GM23338 (cell line): Measurements from ENCODE around the gene TEN1.

ENCODE experiments used
- CREB1 ChIP-seq: fragments of 250-450 bp; sonication (Bioruptor Pico); IDR thresholded peaks from 2 replicates; pipeline ENCODE4 v1.5.0; 2020; ENCODE audit warnings: low read depth, mild to moderate bottlenecking, moderate library complexity
- CTCF ChIP-seq, 2 experiments: fragments of 200-600 bp in 1 of 2; sonication (generic) in 1 of 2; conservative IDR thresholded peaks; 2 replicates each; pipeline versions ENCODE4 v1.5.1 to v1.6.1; 2016 to 2017; ENCODE audit warnings: antibody characterized with exemption in 2 of 2, low read depth in 2 of 2, mild to moderate bottlenecking in 2 of 2, moderate library complexity in 1 of 2
- EZH2 ChIP-seq: fragments of 200-600 bp; sonication (generic); IDR thresholded peaks from one replicate; pipeline ENCODE4 v1.8.0; 2017; ENCODE audit warnings: antibody characterized with exemption, mild to moderate bottlenecking, low read depth; ENCODE audit not compliant: unreplicated experiment
- EZH2phosphoT487 ChIP-seq: fragments of 200-600 bp; sonication (generic); IDR thresholded peaks from one replicate; pipeline ENCODE4 v1.8.1; 2018; ENCODE audit warnings: antibody characterized with exemption; ENCODE audit not compliant: unreplicated experiment
- JUNB ChIP-seq: IDR thresholded peaks from one replicate; pipeline ENCODE4 v1.6.1; 2016; ENCODE audit warnings: antibody characterized with exemption; ENCODE audit not compliant: unreplicated experiment
- POLR2AphosphoS5 ChIP-seq: IDR thresholded peaks from 2 replicates; pipeline ENCODE4 v1.6.1; 2016; ENCODE audit warnings: antibody characterized with exemption, low read depth
- REST ChIP-seq: IDR thresholded peaks from one replicate; pipeline ENCODE4 v1.6.1; 2018; ENCODE audit warnings: antibody characterized with exemption; ENCODE audit not compliant: unreplicated experiment
- STAT1 ChIP-seq: IDR thresholded peaks from one replicate; pipeline ENCODE4 v1.6.1; 2016; ENCODE audit warnings: antibody characterized with exemption; ENCODE audit not compliant: unreplicated experiment
- ZNF331 ChIP-seq: fragments of 250-450 bp; sonication (Bioruptor Pico); IDR thresholded peaks from 2 replicates; pipeline ENCODE4 v1.5.0; 2020; ENCODE audit warnings: low read depth, mild to moderate bottlenecking, moderate library complexity

- no peak for TF ChIP-seq EZH2phosphoT487
- no peak for TF ChIP-seq CREB1 (CRISPR knock-in tag)
- TF ChIP-seq POLR2AphosphoS5, result no peak
- no peak for TF ChIP-seq CTCF (conservative IDR thresholded peaks at IDR 0.05; ENCODE audit: low read depth in 2 of 2)
- no peak for TF ChIP-seq EZH2
- TF ChIP-seq STAT1, result no peak
- TF ChIP-seq ZNF331 (CRISPR knock-in tag), result no peak
- TF ChIP-seq JUNB, result no peak
- TF ChIP-seq REST, result no peak
Observed at GRCh38 chr17:76003915-76004314, 24.9 kb downstream of the TEN1 start.
